ENCODE data around the gene HTRA3.

HTRA3 gene

GRCh38 chr4:8297141-8297601, 27.6 kb downstream of the HTRA3 start:
- no peak for DNase-seq

GRCh38 chr4:8297691-8298485, 28.3 kb downstream of the HTRA3 start:
- no peak for DNase-seq

- DNase-seq: no peak
Measured at GRCh38 chr4:8300832-8301231, 31.3 kb downstream of the HTRA3 start.

- DNase-seq: no peak
Measured at GRCh38 chr4:8301851-8302730, 32.5 kb downstream of the HTRA3 start.

GRCh38 chr4:8303081-8303480, 33.5 kb downstream of the HTRA3 start:
- DNase-seq: no peak

GRCh38 chr4:8303485-8304281, 34.1 kb downstream of the HTRA3 start:
- DNase-seq: no peak

GRCh38 chr4:8304827-8305695, 35.5 kb downstream of the HTRA3 start:
- DNase-seq: no peak

- DNase-seq: no peak
Measured at GRCh38 chr4:8305851-8306471, 36.4 kb downstream of the HTRA3 start.

GRCh38 chr4:8306511-8307021, 37.0 kb downstream of the HTRA3 start:
- DNase-seq: no peak

- DNase-seq: no peak
Measured at GRCh38 chr4:8307121-8307520, 37.6 kb downstream of the HTRA3 start.

- no peak for DNase-seq
Measured at GRCh38 chr4:8307714-8308113, 38.2 kb downstream of the HTRA3 start.

- no peak for DNase-seq
Measured at GRCh38 chr4:8308144-8308543, 38.6 kb downstream of the HTRA3 start.

GRCh38 chr4:8308856-8309771, 39.6 kb downstream of the HTRA3 start:
- DNase-seq: no peak

- DNase-seq: no peak
Measured at GRCh38 chr4:8310306-8310705, 40.8 kb downstream of the HTRA3 start.

GRCh38 chr4:8311101-8312068, 41.8 kb downstream of the HTRA3 start:
- no peak for DNase-seq

GRCh38 chr4:8312069-8312445, 42.5 kb downstream of the HTRA3 start:
- DNase-seq: no peak

GRCh38 chr4:8312976-8313375, 43.4 kb downstream of the HTRA3 start:
- no peak for DNase-seq

- no peak for DNase-seq
Measured at GRCh38 chr4:8314691-8315255, 45.2 kb downstream of the HTRA3 start.
